A549 (cell line): ENCODE measurements around the gene RDH5. TPM values are rescaled to one million over a fixed set of nuclear protein-coding genes. Genes with fewer than 3 reads are reported as not detected.

Experiments
- ATAC-seq, 2 experiments: fragments of 200-7000 bp in 1 of 2; fragments of >200 bp in 1 of 2; cut with Nextera tagmentation in 1 of 2; cut with Tn5 transposase in 1 of 2; 3 replicates each; pipeline versions ENCODE4 v1.8.0 to v1.9.1; 2018 to 2020; ENCODE audit warnings: mild to moderate bottlenecking in 1 of 2, moderate library complexity in 1 of 2
- CTCF ChIA-PET: fragments of 300-600 bp; sonication (Branson Sonifier 250); formaldehyde crosslinking; extraction: SDS; loops from one replicate; lab custom pipeline; 2021; ENCODE audit warnings: antibody characterized with exemption, inconsistent platforms; lab: Yijun Ruan, JAX
- POLR2A ChIA-PET: fragments of 350-600 bp; formaldehyde crosslinking; extraction: SDS; loops from one replicate; lab custom pipeline; 2021; ENCODE audit warnings: antibody characterized with exemption, inconsistent platforms; lab: Yijun Ruan, JAX
- DNase-seq, 2 experiments: peaks; one replicate each; pipeline versions ENCODE4 v3.0.0 to v3.0.0-alpha.2; 2011 to 2016; ENCODE audit warnings: low read depth in 1 of 2, low spot score in 1 of 2
- FAIRE-seq: peaks from 2 replicates; lab custom pipeline; 2011; peaks lifted over from hg19 to GRCh38; lab: Jason Lieb, UNC
- H3K27ac ChIP-seq, 2 experiments: fragments of >200 bp; sonication (Bioruptor Twin); formaldehyde crosslinking; 3 replicates each; pipeline ENCODE4 v1.5.1; 2016 to 2017
- H3K4me1 ChIP-seq: fragments of >200 bp; sonication (Bioruptor Twin); formaldehyde crosslinking; 3 replicates; pipeline ENCODE4 v1.6.1; 2016
- H3K4me2 ChIP-seq: fragments of >200 bp; sonication (Bioruptor Twin); formaldehyde crosslinking; 3 replicates; pipeline ENCODE4 v1.6.1; 2016
- H3K4me3 ChIP-seq: fragments of >200 bp; sonication (Bioruptor Twin); formaldehyde crosslinking; 3 replicates; pipeline ENCODE4 v1.5.1; 2016
- H3K9me3 ChIP-seq: fragments of >200 bp; sonication (Bioruptor Twin); formaldehyde crosslinking; 3 replicates; pipeline ENCODE4 v1.6.1; 2016
- ATOH8 ChIP-seq: fragments of 250-450 bp; sonication (Bioruptor Pico); IDR thresholded peaks from 2 replicates; pipeline ENCODE4 v1.5.0; 2020; ENCODE audit warnings: low read depth, mild to moderate bottlenecking, moderate library complexity
- CEBPB ChIP-seq, 2 experiments: fragments of >200 bp in 1 of 2; sonication (Bioruptor Twin) in 1 of 2; formaldehyde crosslinking in 1 of 2; IDR thresholded peaks; 2 replicates each; pipeline ENCODE4 v1.6.1; 2012 to 2016
- EHF ChIP-seq: fragments of 250-450 bp; sonication (Bioruptor Pico); IDR thresholded peaks from 2 replicates; pipeline ENCODE4 v1.5.0; 2020; ENCODE audit warnings: mild to moderate bottlenecking
- ELK1 ChIP-seq: fragments of 150-350 bp; IDR thresholded peaks from 2 replicates; pipeline ENCODE4 v1.6.1; 2014; ENCODE audit warnings: low read depth, mild to moderate bottlenecking, low read length
- ESRRA ChIP-seq: fragments of 150-350 bp; IDR thresholded peaks from 2 replicates; pipeline ENCODE4 v1.6.1; 2014; ENCODE audit warnings: mild to moderate bottlenecking, low read length, borderline replicate concordance
- FOSB ChIP-seq: fragments of 250-450 bp; sonication (Bioruptor Pico); IDR thresholded peaks from 2 replicates; pipeline ENCODE4 v1.5.0; 2020; ENCODE audit warnings: mild to moderate bottlenecking, moderate library complexity
- FOSL2 ChIP-seq, 2 experiments: fragments of 450-650 bp in 1 of 2; fragments of >200 bp in 1 of 2; sonication (Bioruptor Twin) in 1 of 2; formaldehyde crosslinking; IDR thresholded peaks; 2 replicates each; pipeline versions ENCODE4 v1.5.0 to v1.6.1; 2016 to 2020; ENCODE audit warnings: mild to moderate bottlenecking in 1 of 2, moderate library complexity in 1 of 2
- FOXS1 ChIP-seq: fragments of 250-450 bp; sonication (Bioruptor Pico); IDR thresholded peaks from 2 replicates; pipeline ENCODE4 v1.5.0; 2020; ENCODE audit warnings: mild to moderate bottlenecking, moderate library complexity
- HOXA7 ChIP-seq: fragments of 250-450 bp; sonication (Bioruptor Pico); IDR thresholded peaks from 2 replicates; pipeline ENCODE4 v1.5.0; 2020; ENCODE audit warnings: mild to moderate bottlenecking, moderate library complexity
- HOXB13 ChIP-seq: fragments of 250-450 bp; sonication (Bioruptor Pico); IDR thresholded peaks from 2 replicates; pipeline ENCODE4 v1.5.0; 2020; ENCODE audit warnings: low read depth, mild to moderate bottlenecking, moderate library complexity
- HOXB5 ChIP-seq: fragments of 250-450 bp; sonication (Bioruptor Pico); IDR thresholded peaks from 2 replicates; pipeline ENCODE4 v1.5.0; 2020; ENCODE audit warnings: mild to moderate bottlenecking, moderate library complexity
- KDM5A ChIP-seq: fragments of 200-600 bp; sonication (generic); IDR thresholded peaks from 2 replicates; pipeline ENCODE4 v1.6.1; 2016; ENCODE audit warnings: antibody characterized with exemption, mild to moderate bottlenecking
- MAFK ChIP-seq: fragments of 450-650 bp; IDR thresholded peaks from 2 replicates; pipeline ENCODE4 v1.6.1; 2014; ENCODE audit not compliant: partially characterized antibody
- POLR2A ChIP-seq: IDR thresholded peaks from 2 replicates; pipeline ENCODE4 v1.6.1; 2012; ENCODE audit warnings: mild to moderate bottlenecking, low read length
- RAD21 ChIP-seq, 2 experiments: fragments of >200 bp in 1 of 2; sonication (Bioruptor Twin) in 1 of 2; formaldehyde crosslinking in 1 of 2; IDR thresholded peaks in 1 of 2; conservative IDR thresholded peaks in 1 of 2; 2 replicates in 1 of 2; 3 replicates in 1 of 2; pipeline ENCODE4 v1.6.1; 2012 to 2018; ENCODE audit warnings: inconsistent platforms in 1 of 2
- RARB ChIP-seq: fragments of 250-450 bp; sonication (Bioruptor Pico); IDR thresholded peaks from 2 replicates; pipeline ENCODE4 v1.8.0; 2021; ENCODE audit warnings: mild to moderate bottlenecking, moderate library complexity
- REST ChIP-seq: fragments of 200-600 bp; sonication (generic); IDR thresholded peaks from 2 replicates; pipeline ENCODE4 v1.6.1; 2016; ENCODE audit warnings: antibody characterized with exemption, mild to moderate bottlenecking, moderate library complexity
- ZFP36 ChIP-seq: fragments of 450-650 bp; IDR thresholded peaks from 2 replicates; pipeline ENCODE4 v1.6.1; 2014; ENCODE audit warnings: borderline replicate concordance; ENCODE audit not compliant: partially characterized antibody
- ZSCAN20 ChIP-seq: fragments of 250-450 bp; sonication (Bioruptor Pico); IDR thresholded peaks from 2 replicates; pipeline ENCODE4 v1.8.0; 2022; ENCODE audit warnings: mild to moderate bottlenecking, moderate library complexity
- WGBS: methylation state at CpG from one replicate; pipeline ENCODE4 v1.1.6; 2017; ENCODE audit errors: missing lambda C conversion rate; 5-methylcytosine and 5-hydroxymethylcytosine counted together
- polyA minus RNA-seq: library from RNA; depleted of rRNA, polyadenylated mRNA; stranded (reverse); fragments of >200 nt; gene quantifications from 2 replicates; pipeline ENCODE4 v1.2.3, GENCODE V29; 2011; rRNA and poly(A)+ RNA removed
- polyA plus RNA-seq, 4 experiments: library from polyadenylated mRNA; depleted of rRNA in 3 of 4; stranded (reverse); fragments of >200 nt; fragmentation: RNase III in 1 of 4; extraction: RNeasy Plus Mini Kit Qiagen cat#74134 plus additional on column Dnase treatment in 1 of 4; gene quantifications; 2 replicates in 3 of 4; 3 replicates in 1 of 4; pipeline ENCODE4 v1.2.3, GENCODE V29; 2011 to 2017
- TF ChIP-seq, protein P1 (sequence below): fragments of 250-450 bp; sonication (Bioruptor Pico); IDR thresholded peaks from 2 replicates; pipeline ENCODE4 v1.5.0; 2021; ENCODE audit warnings: mild to moderate bottlenecking, moderate library complexity, borderline replicate concordance
- TF ChIP-seq, protein P2 (sequence below): fragments of >200 bp; sonication (Bioruptor Twin); formaldehyde crosslinking; IDR thresholded peaks from 3 replicates; pipeline ENCODE4 v1.6.1; 2016
- TF ChIP-seq, protein P3 (sequence below): IDR thresholded peaks from 2 replicates; pipeline ENCODE4 v1.6.1; 2012; ENCODE audit warnings: low read depth, borderline replicate concordance
- TF ChIP-seq, protein P4 (sequence below): fragments of >200 bp; sonication (Bioruptor Twin); formaldehyde crosslinking; IDR thresholded peaks from 2 replicates; pipeline ENCODE4 v1.6.1; 2016

Gene RDH5
- 8.1 and 9.1 TPM in 2 replicates for polyA plus RNA-seq (2011; rRNA removed)
- 7.8 and 8.3 TPM in 2 replicates for polyA plus RNA-seq (2012; cell fraction: cytosol; rRNA removed)
- polyA plus RNA-seq (2012; cell fraction: nucleus; rRNA removed) = 28.7 and 33.2 TPM in 2 replicates
- polyA plus RNA-seq (2017; fragmentation: RNase III; extraction: RNeasy Plus Mini Kit Qiagen cat#74134 plus additional on column Dnase treatment) = 3.4 to 5.4 TPM (median 4.1 TPM) in 3 replicates
- polyA minus RNA-seq = 7.1 and 7.8 TPM in 2 replicates

- ATAC-seq = peak in 1 of 2 experiments; percentile 38; a peak in 3 of 6 replicates
- TF ChIP-seq, protein P1, sequence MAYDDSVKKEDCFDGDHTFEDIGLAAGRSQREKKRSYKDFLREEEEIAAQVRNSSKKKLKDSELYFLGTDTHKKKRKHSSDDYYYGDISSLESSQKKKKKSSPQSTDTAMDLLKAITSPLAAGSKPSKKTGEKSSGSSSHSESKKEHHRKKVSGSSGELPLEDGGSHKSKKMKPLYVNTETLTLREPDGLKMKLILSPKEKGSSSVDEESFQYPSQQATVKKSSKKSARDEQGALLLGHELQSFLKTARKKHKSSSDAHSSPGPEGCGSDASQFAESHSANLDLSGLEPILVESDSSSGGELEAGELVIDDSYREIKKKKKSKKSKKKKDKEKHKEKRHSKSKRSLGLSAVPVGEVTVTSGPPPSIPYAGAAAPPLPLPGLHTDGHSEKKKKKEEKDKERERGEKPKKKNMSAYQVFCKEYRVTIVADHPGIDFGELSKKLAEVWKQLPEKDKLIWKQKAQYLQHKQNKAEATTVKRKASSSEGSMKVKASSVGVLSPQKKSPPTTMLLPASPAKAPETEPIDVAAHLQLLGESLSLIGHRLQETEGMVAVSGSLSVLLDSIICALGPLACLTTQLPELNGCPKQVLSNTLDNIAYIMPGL (CRISPR knock-in tag) = no peak
- TF ChIP-seq ESRRA (no peak), EHF (CRISPR knock-in tag) (no peak), RAD21 (conservative IDR thresholded peaks at IDR 0.05 in 1 of 2, IDR thresholded peaks at IDR 0.05 in 1 of 2) (no peak), ZFP36 (no peak), HOXA7 (no peak), CEBPB (IDR thresholded peaks at IDR 0.05) (no peak), HOXB5 (CRISPR knock-in tag) (no peak), FOSB (no peak), ATOH8 (no peak), KDM5A (no peak), FOSL2 (IDR thresholded peaks at IDR 0.05) (no peak), FOSL2 (CRISPR knock-in tag; IDR thresholded peaks at IDR 0.05) (no peak), RARB (CRISPR knock-in tag) (no peak), ELK1 (no peak), FOXS1 (CRISPR knock-in tag) (no peak)
- TF ChIP-seq, protein P2, sequence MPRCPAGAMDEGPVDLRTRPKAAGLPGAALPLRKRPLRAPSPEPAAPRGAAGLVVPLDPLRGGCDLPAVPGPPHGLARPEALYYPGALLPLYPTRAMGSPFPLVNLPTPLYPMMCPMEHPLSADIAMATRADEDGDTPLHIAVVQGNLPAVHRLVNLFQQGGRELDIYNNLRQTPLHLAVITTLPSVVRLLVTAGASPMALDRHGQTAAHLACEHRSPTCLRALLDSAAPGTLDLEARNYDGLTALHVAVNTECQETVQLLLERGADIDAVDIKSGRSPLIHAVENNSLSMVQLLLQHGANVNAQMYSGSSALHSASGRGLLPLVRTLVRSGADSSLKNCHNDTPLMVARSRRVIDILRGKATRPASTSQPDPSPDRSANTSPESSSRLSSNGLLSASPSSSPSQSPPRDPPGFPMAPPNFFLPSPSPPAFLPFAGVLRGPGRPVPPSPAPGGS = no peak
- TF ChIP-seq, protein P3, sequence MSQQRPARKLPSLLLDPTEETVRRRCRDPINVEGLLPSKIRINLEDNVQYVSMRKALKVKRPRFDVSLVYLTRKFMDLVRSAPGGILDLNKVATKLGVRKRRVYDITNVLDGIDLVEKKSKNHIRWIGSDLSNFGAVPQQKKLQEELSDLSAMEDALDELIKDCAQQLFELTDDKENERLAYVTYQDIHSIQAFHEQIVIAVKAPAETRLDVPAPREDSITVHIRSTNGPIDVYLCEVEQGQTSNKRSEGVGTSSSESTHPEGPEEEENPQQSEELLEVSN = no peak
- TF ChIP-seq, all 56 proteins: peak for 0
- Histone ChIP-seq H3K4me3 (no peak within 1 kb of the TSS), H3K9me3 (no peaks in the 10 kb centered on the region), H3K27ac (peak within 1 kb of the TSS; percentile 29 to 67; a peak in 4 of 6 replicates), H3K4me2 (peak within 1 kb of the TSS; percentile 35), H3K4me1 (peaks cover 62% of the 10 kb centered on the region)
- ChIA-PET POLR2A (interaction anchor here (1.9 kb wide), 1 partner anchor 9 kb away, joined by 7 read pairs; the partner anchor contains the start of gene CD63), CTCF (interaction anchor here (0.6 to 12.3 kb wide), 13 partner anchors 10 to 531 kb away, joined by 3 to 139 read pairs (median 7); partner anchors contain the start of genes CD63, GDF11 and ITGA7)
- 46% methylated on average over 6 of the region's 6 CpGs for WGBS
- DNase-seq (peak in 1 of 2 experiments; percentile 80), FAIRE-seq (no peak)
These were observed at the start of gene RDH5 for GRCh38 chr12:55720071-55720564. RDH5 (plus strand) TSS chr12:55720393; CDS start chr12:55721185, 792 bp downstream.

DNA sequence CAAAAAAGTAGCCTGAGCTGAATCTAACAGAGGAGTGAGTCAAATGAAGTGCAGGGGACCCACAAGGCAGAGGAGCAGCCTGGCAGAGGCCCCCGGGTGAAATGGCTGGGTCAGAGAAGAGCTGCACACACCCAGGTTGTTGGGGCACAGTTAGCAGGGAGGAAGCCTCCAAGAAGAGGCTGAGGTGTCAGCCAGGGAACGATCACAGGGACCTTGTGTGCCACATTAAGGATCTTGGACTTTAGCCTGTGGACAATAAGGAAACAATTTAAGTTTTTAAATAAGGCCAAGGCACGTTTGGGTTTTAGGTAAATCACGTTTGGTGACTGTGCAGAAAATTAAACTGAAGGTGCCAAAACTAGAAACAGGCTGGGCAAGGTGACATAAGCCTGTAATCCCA, 48.4 kb upstream of the RDH5 start:
- CTCF ChIA-PET = interaction anchor here (0.8 to 0.9 kb wide), 3 partner anchors 10 to 79 kb away, joined by 3 to 5 read pairs (median 4); a partner anchor contains a TSS
- H3K4me1 ChIP-seq = no peaks in the 10 kb centered on the region
- no peak overlapping the region for H3K27ac ChIP-seq
- no peaks in the 10 kb centered on the region for H3K9me3 ChIP-seq
- POLR2A ChIA-PET = no interaction called here
- 14% methylated on average over 4 of the region's 4 CpGs for WGBS
- H3K4me2 ChIP-seq = no peak overlapping the region
- ATAC-seq (no peak), FAIRE-seq (no peak), DNase-seq (no peak)
- H3K4me3 ChIP-seq = no peak overlapping the region
- TF ChIP-seq, protein P4, sequence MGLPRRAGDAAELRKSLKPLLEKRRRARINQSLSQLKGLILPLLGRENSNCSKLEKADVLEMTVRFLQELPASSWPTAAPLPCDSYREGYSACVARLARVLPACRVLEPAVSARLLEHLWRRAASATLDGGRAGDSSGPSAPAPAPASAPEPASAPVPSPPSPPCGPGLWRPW = no peak
- TF ChIP-seq KDM5A (no peak), FOSL2 (IDR thresholded peaks at IDR 0.05) (no peak), FOSL2 (CRISPR knock-in tag; IDR thresholded peaks at IDR 0.05) (no peak), ZSCAN20 (CRISPR knock-in tag) (no peak), MAFK (no peak), HOXB13 (CRISPR knock-in tag) (no peak), EHF (CRISPR knock-in tag) (no peak), POLR2A (no peak), HOXA7 (no peak), REST (no peak)
